Ishikawa (cell line): ENCODE measurements around the gene SUSD5.

ENCODE experiments used
- CEBPB ChIP-seq: IDR thresholded peaks from 2 replicates; pipeline ENCODE4 v1.6.1; 2012
- CREB1 ChIP-seq: IDR thresholded peaks from 2 replicates; pipeline ENCODE4 v1.6.1; 2012; ENCODE audit warnings: low read depth
- EGR1 ChIP-seq: IDR thresholded peaks from 2 replicates; pipeline ENCODE4 v1.6.1; 2012
- EP300 ChIP-seq: IDR thresholded peaks from 2 replicates; pipeline ENCODE4 v1.6.1; 2012; ENCODE audit warnings: borderline replicate concordance
- FOXM1 ChIP-seq: IDR thresholded peaks from 2 replicates; pipeline ENCODE4 v1.6.1; 2012; ENCODE audit warnings: low read depth, borderline replicate concordance
- MAX ChIP-seq: IDR thresholded peaks from 2 replicates; pipeline ENCODE4 v1.6.1; 2012
- NFIC ChIP-seq: IDR thresholded peaks from 2 replicates; pipeline ENCODE4 v1.6.1; 2012
- RAD21 ChIP-seq: IDR thresholded peaks from 2 replicates; pipeline ENCODE4 v1.6.1; 2012; ENCODE audit warnings: low read depth
- REST ChIP-seq: IDR thresholded peaks from 2 replicates; pipeline ENCODE4 v1.6.1; 2012; ENCODE audit warnings: low read depth, mild to moderate bottlenecking
- TAF1 ChIP-seq: IDR thresholded peaks from 2 replicates; pipeline ENCODE4 v1.6.1; 2012; ENCODE audit warnings: low read depth, mild to moderate bottlenecking
- TCF12 ChIP-seq: IDR thresholded peaks from 2 replicates; pipeline ENCODE4 v1.6.1; 2012; ENCODE audit warnings: low read depth
- TEAD4 ChIP-seq: IDR thresholded peaks from 2 replicates; pipeline ENCODE4 v1.6.1; 2012
- USF1 ChIP-seq: IDR thresholded peaks from 2 replicates; pipeline ENCODE4 v1.6.1; 2012
- YY1 ChIP-seq: IDR thresholded peaks from 2 replicates; pipeline ENCODE4 v1.6.1; 2012; ENCODE audit warnings: low read depth
- ZBTB7A ChIP-seq: IDR thresholded peaks from 2 replicates; pipeline ENCODE4 v1.6.1; 2012; ENCODE audit warnings: low read depth

The SUSD5 gene

GRCh38 chr3:33155301-33155700 is 63.3 kb downstream of the SUSD5 start:
- TF ChIP-seq ZBTB7A (no peak), USF1 (no peak), CEBPB (no peak), EGR1 (no peak), TCF12 (no peak), MAX (no peak), REST (no peak), TEAD4 (no peak), NFIC (no peak), EP300 (no peak), RAD21 (no peak), YY1 (no peak), FOXM1 (no peak)

- no peak for TF ChIP-seq MAX
- no peak for TF ChIP-seq YY1
- no peak for TF ChIP-seq TAF1
- TF ChIP-seq REST = no peak
- no peak for TF ChIP-seq EGR1
- TF ChIP-seq RAD21 = no peak
- no peak for TF ChIP-seq CEBPB
- TF ChIP-seq TCF12 = no peak
- TF ChIP-seq FOXM1 = no peak
- no peak for TF ChIP-seq TEAD4
- TF ChIP-seq USF1 = no peak
- TF ChIP-seq EP300 = no peak
- TF ChIP-seq NFIC = no peak
- TF ChIP-seq CREB1 = no peak
- TF ChIP-seq ZBTB7A = no peak
These were observed 64.8 kb downstream of the SUSD5 start for GRCh38 chr3:33153782-33154181.

GRCh38 chr3:33152363-33153360 is 65.9 kb downstream of the SUSD5 start:
- TF ChIP-seq YY1 (no peak), CEBPB (no peak), USF1 (no peak)

- no peak for TF ChIP-seq CREB1
- TF ChIP-seq TCF12 = no peak
- no peak for TF ChIP-seq EGR1
- no peak for TF ChIP-seq MAX
These were observed 69.3 kb downstream of the SUSD5 start for GRCh38 chr3:33149342-33149741.

- TF ChIP-seq FOXM1 (no peak), USF1 (no peak), CREB1 (no peak), CEBPB (no peak), YY1 (no peak), RAD21 (no peak)
These were observed 71.7 kb downstream of the SUSD5 start for GRCh38 chr3:33146791-33147445.
